GM21526 (cell line): ENCODE measurements around the gene ZBTB43.
A peak's percentile ranks its signal among the peaks of the same experiment; 100 is the strongest.
"Not testable (repeated sequence)": the region's sequence is repeated elsewhere in the genome, so short reads cannot be mapped to it uniquely, and the experiment has no call there.

Experiments
- ATAC-seq: cut with Tn5 transposase; IDR thresholded peaks from one replicate; pipeline ENCODE4 v1.9.1; 2021; ENCODE audit warnings: moderate library complexity; ENCODE audit not compliant: unreplicated experiment, low FRiP score

ZBTB43 gene

DNA sequence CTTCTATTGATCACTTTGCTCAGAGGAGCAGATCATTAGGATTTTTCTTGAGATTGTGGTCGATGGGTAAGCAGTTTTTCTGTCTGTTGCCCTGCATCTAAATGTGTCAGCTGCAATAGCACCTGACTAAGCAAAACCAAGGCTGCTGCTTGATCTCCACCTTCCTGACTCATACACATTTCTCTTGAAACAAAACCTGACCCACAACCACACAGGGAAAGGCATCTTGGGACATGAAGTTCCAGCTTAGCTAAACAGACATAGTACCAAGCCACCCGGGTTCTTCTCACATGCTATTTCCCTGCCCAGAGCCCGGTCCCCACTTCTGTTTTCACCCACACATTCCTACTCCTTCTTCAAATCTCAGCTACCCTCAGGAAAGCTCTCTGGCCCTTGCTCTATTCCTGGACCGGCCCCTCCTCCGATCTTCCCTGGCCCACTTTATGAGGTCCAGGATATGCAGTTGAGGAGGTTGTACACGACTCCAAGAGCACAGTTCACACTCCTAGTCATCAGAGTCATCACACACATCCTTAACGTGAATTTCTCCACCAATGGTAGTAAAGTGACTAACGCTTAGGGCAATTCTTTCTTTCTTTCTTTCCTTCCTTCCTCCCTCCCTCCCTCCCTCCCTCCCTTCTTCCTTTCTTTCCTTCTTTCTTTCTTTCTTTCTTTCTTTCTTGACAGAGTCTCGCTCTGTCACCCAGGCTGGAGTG, 16.0 kb upstream of the ZBTB43 start:
- no peak for ATAC-seq

DNA sequence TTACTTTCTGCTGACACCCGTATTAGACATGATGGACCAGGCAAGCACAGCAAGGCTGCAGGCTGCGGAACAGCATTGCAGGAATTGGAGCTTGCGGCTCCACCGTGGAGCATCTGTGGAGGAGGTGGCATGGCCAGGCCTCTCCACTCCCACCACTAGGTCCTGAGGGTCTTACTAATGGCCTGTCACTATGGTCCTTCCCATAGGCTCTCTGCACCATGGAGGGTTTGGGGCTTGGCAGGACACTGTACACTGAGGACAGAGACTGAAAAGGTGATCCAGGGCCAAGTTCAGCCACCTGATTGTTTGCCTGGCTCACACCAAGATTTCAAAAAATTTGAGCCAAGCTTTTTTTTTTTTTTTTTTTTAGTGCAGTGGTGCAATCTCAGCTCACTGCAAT, 14.3 kb upstream of the ZBTB43 start:
- ATAC-seq: no peak

DNA sequence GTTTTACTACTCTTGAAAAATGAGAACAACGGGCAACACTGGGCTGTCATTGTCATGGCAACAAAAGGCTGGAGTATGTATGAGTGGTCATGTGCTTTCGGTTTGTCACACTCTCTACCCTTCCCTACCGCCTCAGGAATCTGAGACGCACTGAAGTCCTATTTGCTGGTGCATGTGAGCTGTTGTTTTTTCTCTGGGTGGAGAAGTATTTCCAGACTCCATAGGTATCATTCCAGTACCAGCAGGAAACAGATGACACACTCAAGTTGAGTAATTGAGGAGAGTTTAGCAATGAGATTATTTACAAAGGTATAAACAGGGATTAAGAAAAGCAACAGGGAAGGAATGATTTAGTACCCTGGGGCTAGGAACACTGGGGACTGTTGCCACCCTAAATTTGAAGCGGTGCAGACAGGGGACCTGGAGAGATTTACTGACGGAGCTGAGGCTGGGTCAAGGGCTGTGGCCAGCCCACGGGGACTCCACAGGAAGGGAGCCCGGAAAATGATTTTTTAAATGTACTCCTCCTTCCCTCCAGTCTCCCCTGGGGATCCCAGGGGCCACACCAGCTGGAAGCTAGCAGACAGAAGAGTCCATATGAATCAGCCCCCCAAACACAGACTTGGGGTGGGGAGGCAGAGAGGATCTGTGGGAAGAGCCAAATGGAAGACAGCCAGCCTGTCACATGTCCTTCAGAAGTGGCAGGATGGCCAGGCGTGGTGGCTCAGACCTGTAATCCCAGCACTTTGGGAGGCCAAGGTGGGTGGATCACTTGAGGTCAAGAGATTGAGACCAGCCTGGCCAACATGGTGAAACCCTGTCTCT, 13.2 kb upstream of the ZBTB43 start:
- ATAC-seq: no peak

DNA sequence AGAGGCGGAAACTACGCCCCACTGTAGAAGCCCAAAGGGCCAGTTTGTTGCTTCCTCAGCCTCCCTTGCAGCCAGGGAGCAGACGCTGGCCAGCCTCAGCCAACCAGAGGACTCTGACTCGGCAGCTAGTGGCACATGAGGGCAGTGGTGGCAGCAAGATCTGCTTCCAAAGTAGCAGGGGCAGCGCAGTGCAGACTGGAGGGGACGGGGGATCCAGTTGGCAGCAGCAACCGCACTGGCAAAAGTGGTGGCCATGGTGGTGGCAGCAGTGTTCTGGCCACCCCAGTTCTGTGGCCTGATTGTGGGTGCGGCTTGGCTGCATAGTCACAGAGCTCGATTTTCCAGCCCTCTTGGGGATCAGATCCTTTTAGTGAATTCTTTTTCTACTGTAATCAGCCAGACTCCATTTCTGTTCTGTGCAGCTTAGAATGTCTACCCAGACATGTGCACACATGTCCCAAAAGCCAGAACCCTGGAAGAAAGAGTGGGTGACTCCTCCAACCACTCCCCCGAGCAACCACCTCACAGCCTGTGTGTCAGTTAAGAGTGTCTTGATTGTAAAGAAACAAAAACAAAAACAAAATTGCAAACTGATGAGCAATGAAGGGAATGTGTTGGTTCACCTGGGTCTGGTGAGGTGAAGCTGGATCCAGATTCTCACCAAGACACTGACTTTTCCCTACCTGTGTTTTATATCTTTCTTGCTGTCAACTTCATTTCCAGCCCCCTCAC, 11.0 kb upstream of the ZBTB43 start:
- no peak for ATAC-seq

DNA sequence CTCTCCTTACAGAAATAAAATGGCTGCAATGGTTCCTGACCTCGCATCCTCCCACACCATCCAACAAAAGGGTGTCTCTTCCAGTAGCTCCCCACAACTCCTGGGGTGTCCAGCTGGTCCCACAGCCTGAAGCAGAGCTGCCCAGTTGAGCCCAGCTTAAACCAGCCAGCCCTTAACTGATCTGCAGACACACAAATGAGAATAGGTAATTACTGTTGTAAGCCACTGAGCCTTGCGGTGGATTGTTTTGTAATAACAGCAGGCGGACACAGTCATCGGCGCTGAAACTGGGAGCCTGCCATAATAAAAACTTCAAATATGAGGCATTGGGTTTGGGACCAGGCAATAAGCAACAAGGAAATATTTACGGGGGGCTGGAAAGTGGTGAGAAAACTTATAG, 10.4 kb upstream of the ZBTB43 start:
- ATAC-seq: no peak

DNA sequence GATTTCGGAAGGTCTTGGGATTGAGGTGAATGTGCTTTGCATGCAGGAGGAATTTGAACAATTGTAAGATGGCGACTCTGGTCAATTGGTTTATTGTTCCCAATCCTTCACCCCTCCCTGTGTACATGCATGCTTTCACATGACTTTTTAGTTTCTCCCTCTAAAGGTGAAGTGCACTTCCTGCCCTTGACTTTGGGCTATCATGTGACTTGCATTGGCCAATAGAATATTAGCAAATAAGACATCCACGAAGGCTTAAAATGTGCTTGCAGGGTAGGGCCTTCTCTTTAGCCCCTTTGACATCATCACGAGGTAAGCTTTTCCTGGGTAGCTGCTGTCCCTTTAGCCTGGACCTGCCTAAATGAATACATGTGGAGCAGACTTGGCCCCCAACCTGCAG, 8.1 kb upstream of the ZBTB43 start:
- ATAC-seq: no peak

DNA sequence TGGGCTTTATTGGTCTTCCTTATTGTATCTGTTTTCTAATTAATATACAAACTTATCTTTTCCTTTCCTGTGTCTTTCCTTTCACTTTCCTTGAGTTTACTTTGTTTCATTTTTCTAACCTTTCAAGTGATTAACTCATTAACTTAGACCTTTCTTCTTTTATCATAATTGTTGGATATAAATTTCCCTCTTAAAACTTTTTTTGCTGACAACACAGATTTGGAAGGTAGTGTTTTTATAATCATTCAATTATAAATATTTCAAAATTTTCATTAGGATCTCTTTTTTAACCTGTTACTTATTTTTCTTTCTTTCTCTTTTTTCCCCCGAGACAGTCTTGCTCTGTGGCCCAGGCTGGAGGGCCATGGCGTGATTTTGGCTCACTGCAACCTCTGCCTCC, 6.9 kb upstream of the ZBTB43 start:
- no peak for ATAC-seq

DNA sequence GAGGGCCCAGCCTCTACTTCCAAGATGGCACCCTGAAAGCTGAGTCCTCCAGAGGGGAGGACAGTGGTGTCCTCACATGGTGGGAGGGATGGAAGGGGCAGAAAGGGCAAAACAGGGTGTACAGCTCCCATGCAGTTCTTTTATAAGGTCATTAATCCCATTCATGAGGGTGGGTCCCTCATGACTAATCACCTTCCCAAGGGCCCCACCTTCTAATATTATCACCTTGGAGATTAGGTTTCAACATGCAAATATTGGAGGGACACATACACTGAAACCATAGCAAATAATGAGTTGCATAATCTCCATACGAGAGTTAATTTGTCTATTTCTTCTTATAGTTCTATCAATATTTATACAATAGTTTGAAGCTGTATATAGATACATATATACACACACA, 5.8 kb upstream of the ZBTB43 start:
- ATAC-seq: no peak

DNA sequence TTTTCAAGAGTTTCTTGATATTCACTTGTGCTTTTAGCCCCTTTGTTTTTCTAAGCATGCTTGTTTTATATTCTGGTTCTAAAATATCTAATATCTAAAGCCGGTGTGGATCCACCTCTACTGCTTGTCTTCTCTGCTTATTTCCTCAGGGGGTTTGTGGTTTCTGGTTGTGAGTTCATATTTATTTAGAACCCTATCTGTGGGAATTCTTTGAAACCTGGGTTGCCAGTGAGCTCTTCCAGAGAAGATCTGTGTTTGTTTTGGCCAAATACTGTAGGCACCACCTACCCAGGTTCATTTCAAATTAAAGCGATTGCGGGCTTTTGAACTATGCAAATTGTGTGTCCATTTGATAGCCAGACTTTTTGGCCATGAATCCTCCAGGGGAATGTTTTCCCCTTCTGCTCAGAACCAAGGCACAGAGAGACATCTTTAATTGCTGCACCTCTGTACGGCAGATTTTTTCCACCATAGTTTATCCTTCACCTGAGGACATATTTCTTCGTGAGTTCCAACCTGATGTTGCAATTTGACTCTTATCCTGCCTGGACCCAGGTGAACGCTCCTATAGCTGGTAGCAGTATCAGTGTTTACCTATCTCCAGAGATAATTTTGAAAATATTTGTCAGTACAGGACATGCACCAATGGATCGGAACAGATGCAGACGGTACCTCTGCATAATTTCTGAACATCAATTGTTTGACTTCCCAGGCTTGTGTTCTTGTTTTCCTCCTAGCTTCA, 2.4 kb upstream of the ZBTB43 start:
- no peak for ATAC-seq

DNA sequence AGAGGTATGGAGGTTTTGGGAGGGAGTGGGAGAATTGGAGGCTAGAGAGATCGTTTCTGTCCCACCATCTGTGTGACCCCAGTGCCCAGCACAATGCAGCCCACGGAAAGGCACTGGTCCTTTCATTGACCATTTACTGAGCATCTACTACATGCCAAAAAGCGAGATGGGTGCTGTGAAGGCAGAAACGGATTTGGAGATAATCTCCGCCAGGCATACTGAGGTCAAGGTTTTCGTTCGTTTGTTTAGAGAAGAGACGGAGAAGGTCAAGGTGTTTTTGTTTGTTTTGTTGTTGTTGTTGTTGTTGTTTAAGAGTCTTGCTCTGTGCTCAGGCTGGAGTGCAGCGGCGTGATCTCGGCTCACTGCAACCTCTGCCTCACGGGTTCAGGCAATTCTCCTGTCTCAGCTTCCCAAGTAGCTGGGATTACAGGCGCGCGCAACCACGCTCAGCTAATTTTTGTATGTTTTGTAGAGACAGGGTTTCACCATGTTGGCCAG, 593 bp upstream of the ZBTB43 start:
- ATAC-seq: no peak

DNA sequence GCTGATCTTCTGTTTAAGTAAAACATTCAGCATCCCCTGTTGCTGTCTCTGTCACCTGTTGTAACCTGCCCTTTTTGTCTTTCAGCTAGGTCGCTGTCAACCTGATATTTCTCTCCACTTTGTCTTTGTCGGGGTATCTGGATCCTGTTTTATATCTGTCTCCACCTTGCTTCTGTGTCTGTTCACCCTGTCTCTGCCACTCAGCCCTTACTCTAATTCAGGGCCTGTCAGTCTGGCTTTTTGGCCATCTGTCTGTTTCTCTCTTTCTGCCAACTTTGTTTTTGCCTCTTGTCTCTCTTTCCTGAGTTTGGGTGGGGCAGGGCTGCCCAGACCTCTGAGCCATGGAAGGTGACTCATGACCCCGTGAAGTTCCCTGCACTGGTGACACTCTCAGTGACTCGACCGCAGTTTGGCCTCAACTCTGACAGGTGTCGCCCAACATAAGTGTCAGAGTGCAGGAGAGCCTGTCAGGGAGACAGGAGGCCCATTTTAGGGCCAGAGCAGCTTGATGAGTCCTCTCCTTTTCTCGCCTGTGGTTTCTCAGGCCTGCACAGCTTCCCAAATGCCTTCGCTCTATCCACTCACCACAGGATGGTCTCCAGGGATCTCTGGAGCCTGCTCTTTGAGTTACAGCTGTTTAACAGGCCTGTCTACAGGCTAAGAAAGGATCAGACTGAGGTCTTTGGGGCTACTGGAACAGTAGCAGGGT, 868 bp downstream of the ZBTB43 start:
- ATAC-seq: peak; percentile 54

DNA sequence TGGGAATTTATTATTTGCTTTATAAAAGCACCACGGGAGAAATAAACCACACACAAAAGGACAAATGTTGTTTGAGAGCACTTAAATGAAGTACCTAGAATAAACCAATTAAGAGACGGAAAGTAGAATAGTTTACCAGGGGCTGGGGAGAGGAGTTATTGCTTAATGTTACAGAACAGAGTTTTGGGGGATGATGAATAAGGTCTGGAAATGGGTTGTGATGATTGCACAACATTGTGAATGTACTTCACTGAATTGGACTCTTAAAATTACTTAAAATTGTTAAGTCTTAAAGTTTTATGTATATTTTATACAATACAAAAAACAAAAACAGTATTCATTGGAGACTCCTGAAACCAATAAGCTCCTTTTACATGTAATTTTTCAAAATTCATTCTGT, 1.5 kb downstream of the ZBTB43 start:
- no peak for ATAC-seq

DNA sequence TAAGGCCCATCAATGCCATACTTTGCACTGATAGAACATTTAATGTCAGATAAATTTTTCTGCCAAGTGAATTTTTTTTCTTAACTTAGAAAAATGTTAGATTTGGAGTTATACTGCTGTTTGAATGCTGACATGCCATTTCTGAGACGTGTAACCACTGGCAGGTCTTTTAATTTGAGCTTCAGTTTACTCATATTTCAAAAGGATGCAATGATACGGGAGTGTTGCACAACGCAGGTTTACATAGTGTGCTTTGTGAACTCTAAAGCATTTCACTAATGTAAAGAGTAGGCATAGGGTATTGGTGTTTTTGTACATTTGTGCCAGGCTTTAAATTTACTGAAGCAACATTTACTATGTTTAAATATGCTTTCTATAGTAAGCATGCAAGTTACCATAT, 4.2 kb downstream of the ZBTB43 start:
- ATAC-seq: no peak

DNA sequence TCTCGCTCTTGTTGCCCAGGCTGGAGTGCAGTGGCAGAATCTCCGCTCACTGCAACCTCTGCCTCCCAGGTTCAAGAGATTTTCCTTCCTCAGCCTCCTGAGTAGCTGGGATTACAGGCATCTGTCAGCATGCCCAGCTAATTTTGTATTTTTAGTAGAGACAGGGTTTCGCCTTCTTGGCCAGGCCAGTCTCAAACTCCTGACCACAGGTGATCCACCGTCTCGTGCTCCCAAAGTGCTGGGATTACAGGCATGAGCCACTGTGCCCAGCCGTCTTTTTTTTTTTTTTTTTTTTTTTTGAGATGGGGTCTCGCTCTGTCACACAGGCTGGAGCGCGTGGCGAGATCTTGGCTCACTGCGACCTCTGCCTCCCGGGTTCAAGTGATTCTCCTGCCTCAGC, 5.4 kb downstream of the ZBTB43 start:
- ATAC-seq: not testable (repeated sequence)

DNA sequence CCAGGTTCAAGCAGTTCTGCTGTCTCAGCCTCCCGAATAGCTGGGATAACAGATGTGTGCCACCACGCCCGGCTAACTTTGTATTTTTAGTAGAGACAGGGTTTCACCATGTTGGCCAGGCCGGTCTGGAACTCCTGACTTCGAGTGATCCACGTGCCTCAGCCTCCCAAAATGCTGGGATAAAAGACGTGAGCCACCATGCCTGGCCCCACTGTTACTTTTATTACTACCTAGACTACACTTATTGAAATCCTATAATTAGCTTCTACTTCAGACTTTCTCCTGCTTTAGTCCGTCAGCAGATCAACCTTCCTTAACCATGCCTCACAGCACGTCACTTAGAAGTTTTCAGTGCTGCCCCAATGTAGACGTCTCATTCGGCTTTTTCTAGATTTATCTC, 8.2 kb downstream of the ZBTB43 start:
- no peak for ATAC-seq

DNA sequence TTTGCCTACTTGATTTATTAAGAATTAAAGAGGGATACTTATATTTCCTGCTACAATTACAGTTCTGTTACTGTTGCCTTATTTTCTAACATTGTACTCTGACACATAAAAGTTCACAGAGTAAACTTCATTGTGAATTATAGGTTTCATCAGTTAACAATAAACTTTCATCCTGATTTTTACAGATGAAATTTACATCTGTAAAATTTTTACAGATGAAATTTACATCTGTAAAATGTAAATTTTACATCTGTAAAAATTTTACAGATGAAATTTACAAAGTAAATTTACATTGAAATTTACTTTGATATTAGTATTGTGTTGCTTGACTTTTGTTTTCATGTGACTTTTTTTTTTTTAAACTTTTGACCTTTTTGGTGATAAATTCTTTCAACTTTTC, 9.3 kb downstream of the ZBTB43 start:
- ATAC-seq: no peak

DNA sequence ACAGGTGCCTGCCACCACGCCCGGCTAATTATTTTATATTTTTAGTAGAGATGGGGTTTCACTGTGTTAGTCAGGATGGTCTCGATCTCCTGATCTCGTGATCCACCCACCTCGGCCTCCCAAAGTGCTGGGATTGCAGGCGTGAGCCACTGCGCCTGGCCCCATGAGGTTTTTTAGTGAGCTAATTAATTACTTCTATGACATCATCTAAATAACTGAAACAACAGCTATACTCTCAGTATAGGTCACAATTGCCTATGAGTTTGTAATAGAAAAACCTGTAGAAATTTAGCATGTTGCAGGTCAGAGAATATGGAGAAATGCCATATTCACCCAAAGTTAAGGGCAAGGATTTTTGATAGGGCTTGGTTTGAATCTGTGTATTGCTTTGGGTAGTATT, 12.8 kb downstream of the ZBTB43 start:
- not testable (repeated sequence) for ATAC-seq

DNA sequence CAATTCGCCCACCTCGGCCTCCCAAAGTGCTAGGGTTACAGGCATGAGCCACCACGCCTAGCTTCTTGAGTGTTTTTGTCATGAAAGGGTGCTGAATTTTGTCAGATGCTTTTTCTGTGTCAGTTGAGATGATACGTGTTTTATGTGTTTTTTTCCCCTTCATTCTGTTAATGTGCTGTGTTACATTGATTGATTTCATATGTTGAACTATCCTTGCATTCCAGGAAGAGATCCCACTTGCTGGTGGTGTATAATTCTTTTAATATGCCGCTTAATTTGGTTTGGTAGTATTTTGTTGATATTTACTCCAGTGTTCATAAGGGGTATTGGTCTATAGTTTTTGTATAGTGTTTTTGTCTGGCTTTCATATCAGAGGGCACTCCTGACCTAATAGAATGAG, 13.6 kb downstream of the ZBTB43 start:
- ATAC-seq: no peak

DNA sequence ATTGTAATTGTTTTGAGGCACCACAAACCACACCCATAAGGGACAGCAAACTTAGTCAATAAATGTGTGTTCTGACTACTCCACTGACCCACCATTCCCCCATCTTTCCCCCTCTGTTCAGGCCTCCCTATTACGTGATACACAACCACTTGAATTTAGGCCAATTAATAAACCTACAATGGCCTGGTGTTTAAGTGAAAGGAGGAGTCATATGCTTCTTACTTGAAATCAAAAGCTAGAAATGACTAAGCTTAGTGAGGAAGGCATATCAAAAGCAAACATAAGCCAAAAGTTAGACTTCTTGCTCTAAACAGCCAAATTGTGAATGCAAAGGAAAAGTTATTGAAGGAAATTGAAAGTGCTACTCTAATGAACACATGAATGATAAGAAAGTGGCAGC, 14.6 kb downstream of the ZBTB43 start:
- ATAC-seq: no peak

DNA sequence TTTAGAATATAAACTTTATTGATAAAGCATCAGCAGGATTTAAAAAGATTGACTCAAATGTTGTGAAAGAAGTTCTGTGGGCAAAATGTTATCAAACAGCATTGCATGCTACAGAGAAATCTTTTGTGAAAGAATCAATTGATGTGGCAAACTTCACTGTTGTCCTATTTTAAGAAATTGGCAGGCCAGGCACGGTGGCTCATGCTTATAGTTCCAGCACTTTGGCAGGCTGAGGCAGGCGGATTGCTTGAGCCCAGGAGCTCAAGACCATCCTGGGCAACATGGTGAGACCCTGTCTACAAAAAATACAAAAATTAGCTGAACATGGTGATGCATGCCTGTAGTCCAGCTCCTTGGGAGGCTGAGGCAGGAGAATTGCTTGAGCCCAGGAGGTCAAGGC, 17.4 kb downstream of the ZBTB43 start:
- ATAC-seq: no peak
